ENCODE data around the gene CLIP1. TPM values are rescaled to one million over a fixed set of nuclear protein-coding genes. Genes with fewer than 3 reads are reported as not detected.
"Not testable (repeated sequence)": the region's sequence is repeated elsewhere in the genome, so short reads cannot be mapped to it uniquely, and the experiment has no call there.

The CLIP1 gene
- total RNA-seq, 1 donor from 2014 or later = 91.3 TPM

- intact Hi-C loops (cut with micrococcal nuclease) = loop anchor here (1.0 to 5.0 kb wide), 6 partner anchors 24 to 353 kb away; partner anchors contain the start of genes DENR, KNTC1, RSRC2 and ZCCHC8
Observed at GRCh38 chr12:122399592-122400373, 22.7 kb downstream of the CLIP1 start.

DNA sequence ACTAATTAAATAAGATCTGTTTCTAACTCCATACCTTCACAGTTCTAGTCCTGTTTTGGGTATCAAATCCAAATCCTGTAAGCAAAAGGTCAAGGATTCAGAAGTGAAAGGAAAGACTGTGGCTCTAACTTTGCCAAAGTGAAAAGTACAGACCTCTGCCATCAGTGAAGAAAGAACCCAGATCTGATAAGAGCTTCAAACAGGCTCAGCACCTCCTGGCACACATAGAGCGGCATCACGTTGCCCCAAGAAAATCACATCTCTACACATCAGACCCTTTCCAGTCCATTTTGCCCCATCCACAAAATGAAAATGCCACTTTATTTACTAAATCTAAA lies 23.2 kb downstream of the CLIP1 start:
- intact Hi-C loops (cut with micrococcal nuclease) = loop anchor here (1.0 to 2.0 kb wide), 5 partner anchors 24 to 128 kb away; partner anchors contain the start of genes KNTC1, RSRC2 and ZCCHC8

DNA sequence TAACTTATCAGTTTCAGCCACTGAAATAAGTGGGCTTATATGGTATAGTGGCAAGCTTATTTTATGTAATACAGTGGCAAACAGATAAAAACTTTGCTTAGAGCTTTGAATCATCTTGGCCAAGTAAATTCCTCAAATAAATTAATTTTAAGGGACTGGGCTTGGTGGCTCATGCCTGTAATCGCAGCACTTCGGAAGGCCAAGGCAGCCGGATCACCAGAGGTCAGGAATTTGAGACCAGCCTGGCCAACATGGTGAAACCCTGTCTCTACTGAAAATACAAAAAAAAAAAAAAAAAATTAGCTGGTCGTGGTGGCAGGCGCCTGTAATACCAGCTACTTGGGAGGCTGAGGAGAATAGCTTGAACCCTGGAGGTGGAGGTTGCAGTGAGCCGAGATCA lies 24.5 kb downstream of the CLIP1 start:
- intact Hi-C loops (cut with micrococcal nuclease) = loop anchor here (2.0 kb wide), 1 partner anchor 129 kb away; the partner anchor contains the start of genes KNTC1 and RSRC2

- intact Hi-C loops (cut with micrococcal nuclease) = no loop called here
Observed at GRCh38 chr12:122395319-122395718, 27.1 kb downstream of the CLIP1 start.

- intact Hi-C loops (cut with micrococcal nuclease) = no loop called here
Observed at GRCh38 chr12:122394626-122395194, 27.8 kb downstream of the CLIP1 start.

- intact Hi-C loops (cut with micrococcal nuclease) = no loop called here
Observed at GRCh38 chr12:122393817-122394216, 28.7 kb downstream of the CLIP1 start.

GRCh38 chr12:122392411-122392810 lies 30.1 kb downstream of the CLIP1 start:
- intact Hi-C loops (cut with micrococcal nuclease) = no loop called here

- intact Hi-C loops (cut with micrococcal nuclease) = no loop called here
Observed at GRCh38 chr12:122389677-122390076, 32.8 kb downstream of the CLIP1 start.

DNA sequence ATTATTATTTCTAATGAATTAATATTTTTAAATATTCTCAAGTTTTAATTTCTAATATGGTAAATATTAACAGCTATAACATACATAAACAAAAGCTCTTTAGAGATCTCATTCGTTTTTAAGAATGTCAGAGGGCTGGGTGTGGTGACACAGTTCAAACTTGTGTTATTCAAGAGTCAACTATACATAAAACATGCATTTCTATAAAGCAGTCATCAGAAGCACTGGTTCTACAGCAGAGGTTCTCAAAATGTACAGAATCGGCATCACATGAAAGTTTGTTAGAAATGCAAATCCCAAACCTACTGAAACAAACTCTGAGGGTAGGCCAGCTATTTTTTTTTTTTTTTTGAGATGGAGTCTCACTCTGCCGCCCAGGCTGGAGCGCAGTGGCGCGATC lies 34.6 kb downstream of the CLIP1 start:
- intact Hi-C loops (cut with micrococcal nuclease) = no loop called here

- intact Hi-C loops (cut with micrococcal nuclease) = no loop called here
Observed at GRCh38 chr12:122385171-122386016, 37.1 kb downstream of the CLIP1 start.

DNA sequence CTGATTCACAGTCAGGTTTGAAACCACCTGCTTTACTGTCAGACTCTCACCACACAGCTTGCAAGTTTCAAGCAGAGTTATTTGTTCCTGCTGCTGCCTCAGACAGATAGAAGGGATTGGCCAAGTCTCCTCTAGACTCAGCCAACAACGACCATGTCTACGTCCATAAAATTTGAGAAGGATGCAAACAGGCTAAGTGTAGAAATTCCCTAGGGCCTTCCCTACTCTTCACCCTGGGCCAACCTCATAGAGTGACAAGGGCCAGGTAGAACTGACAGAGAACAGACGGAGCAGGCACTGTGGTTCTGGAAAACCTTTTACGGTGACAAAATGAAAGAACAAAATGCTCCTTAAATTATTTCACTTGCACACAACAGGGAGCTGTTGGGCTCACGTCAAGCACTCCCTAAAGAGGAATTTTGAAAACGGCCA lies 39.5 kb downstream of the CLIP1 start:
- intact Hi-C loops (cut with micrococcal nuclease) = no loop called here

DNA sequence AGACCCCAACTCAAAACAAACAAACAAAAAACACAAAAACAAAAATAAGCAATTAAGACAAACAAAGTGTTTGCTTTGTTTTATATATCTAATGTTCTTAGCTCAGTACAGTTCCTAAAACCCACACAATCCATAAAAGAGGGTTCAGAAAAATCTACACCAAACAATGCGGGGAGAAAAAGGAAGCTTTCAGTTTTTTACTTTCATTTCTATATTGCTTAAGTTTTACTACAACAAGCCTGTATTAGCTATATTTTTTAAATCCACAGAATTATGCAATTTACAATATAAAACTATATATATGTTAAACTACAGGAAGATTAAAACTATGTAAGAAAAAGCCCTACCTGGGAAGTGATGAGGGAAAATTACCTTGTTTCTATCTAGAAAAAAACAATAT lies 41.4 kb downstream of the CLIP1 start:
- intact Hi-C loops (cut with micrococcal nuclease) = no loop called here

GRCh38 chr12:122376751-122377150 lies 45.7 kb downstream of the CLIP1 start:
- intact Hi-C loops (cut with micrococcal nuclease) = not testable (repeated sequence)

DNA sequence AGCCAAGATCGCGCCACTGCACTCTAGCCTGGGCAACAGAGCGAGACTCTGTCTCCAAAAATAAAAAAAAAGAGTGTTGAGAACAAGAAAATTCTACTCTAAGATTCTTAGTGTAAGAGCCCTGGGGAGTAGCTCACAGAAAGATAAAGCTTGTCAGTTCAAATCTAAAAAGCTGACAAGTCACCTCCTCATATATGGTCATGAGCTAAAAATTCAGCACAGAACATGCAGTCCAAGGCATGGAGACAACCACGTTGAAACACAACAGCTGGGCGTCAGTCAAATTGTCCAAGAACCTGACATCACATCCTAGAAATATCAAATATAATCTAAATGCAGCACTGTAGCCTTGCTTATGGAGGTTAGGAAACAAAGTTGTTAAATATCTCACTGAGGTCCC lies 47.8 kb downstream of the CLIP1 start:
- intact Hi-C loops (cut with micrococcal nuclease) = no loop called here

DNA sequence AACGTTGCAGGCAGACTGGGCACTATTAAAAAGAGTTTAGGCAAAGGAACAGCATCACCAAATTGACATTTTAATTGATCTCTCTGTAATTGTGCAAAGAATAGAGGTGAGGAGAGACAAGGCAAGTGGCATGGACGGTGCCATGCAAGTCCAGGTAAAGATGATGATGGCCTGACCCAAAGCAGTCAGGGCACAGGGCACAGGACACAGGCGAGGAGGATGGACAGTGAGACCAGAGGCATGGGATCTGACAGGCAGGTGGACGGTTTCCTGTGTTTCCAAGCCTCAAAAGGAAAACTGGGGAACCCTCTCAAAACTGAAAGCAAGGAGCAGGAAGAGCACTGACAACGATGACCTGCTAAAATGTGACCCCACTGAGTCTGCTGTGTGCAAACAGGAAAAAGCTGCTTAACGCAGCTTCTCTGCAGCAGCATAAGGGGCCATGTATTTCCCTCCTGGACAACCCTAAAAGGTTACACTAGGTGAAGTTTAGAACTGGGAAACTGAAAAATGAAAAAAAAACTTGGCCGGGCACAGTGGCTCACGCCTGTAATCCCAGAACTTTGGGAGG lies 50.9 kb downstream of the CLIP1 start:
- intact Hi-C loops (cut with micrococcal nuclease) = no loop called here

GRCh38 chr12:122368361-122369073 lies 54.0 kb downstream of the CLIP1 start:
- intact Hi-C loops (cut with micrococcal nuclease) = no loop called here

GRCh38 chr12:122367632-122368031 lies 54.8 kb downstream of the CLIP1 start:
- intact Hi-C loops (cut with micrococcal nuclease) = not testable (repeated sequence)

- intact Hi-C loops (cut with micrococcal nuclease) = no loop called here
Observed at GRCh38 chr12:122366685-122367475, 55.6 kb downstream of the CLIP1 start.

DNA sequence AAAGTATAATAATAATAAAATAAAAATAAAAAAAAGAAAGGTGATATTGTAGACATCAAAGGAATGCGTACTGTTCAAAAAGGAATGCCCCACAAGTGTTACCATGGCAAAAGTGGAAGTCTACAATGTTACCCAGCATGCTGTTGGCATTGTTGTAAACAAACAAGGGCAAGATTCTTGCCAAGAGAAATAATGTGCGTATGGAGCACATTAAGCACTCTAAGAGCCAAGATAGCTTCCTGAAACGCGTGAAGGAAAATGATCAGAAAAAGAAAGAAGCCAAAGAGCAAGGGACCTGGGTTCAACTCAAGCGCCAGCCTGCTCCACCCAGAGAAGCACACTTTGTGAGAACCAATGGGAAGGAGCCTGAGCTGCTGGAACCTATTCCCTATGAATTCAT lies 57.2 kb downstream of the CLIP1 start:
- intact Hi-C loops (cut with micrococcal nuclease) = not testable (repeated sequence)

GRCh38 chr12:122363782-122364181 lies 58.7 kb downstream of the CLIP1 start:
- intact Hi-C loops (cut with micrococcal nuclease) = no loop called here

Measured in T-helper 1 cell treated with Interleukin-12 subunit alpha and Interleukin-12 subunit beta and Interleukin-4 antibody, amounts not matched to agents 30 ng/mL and 1 ng/mL, for 36 hours (primary cell).